Tibial nerve (tissue), 4 donors: Measurements from ENCODE around the gene OR4K1. TPM values are rescaled to one million over a fixed set of nuclear protein-coding genes. Genes with fewer than 3 reads are reported as not detected.

Experiments
- DNase-seq, 2 donors: peaks; one replicate each; pipeline ENCODE4 v3.0.0-alpha.2; 2019; ENCODE audit warnings: low spot score in 2 of 2
- H3K27ac ChIP-seq, 4 donors: fragments of 200-600 bp; sonication (generic) in 3 of 4; one replicate each; pipeline ENCODE4 v1.5.1; 2017 to 2019; ENCODE audit warnings: mild to moderate bottlenecking in 1 of 4
- H3K27me3 ChIP-seq, 2 donors: fragments of 200-600 bp; sonication (generic) in 1 of 2; one replicate each; pipeline versions ENCODE4 v1.5.1 to v1.6.0; 2017 to 2019
- H3K36me3 ChIP-seq, 3 donors: fragments of 200-600 bp; sonication (generic); one replicate each; pipeline ENCODE4 v1.5.1; 2018 to 2019
- H3K4me1 ChIP-seq, 4 donors: fragments of 200-600 bp; sonication (generic) in 3 of 4; one replicate each; pipeline ENCODE4 v1.5.1; 2017 to 2019
- H3K4me3 ChIP-seq, 4 donors: fragments of 200-600 bp; sonication (generic) in 3 of 4; one replicate each; pipeline ENCODE4 v1.5.1; 2017 to 2019; ENCODE audit warnings: mild to moderate bottlenecking in 1 of 4, moderate library complexity in 1 of 4
- H3K9me3 ChIP-seq, 4 donors: fragments of 200-600 bp; sonication (generic) in 3 of 4; one replicate each; pipeline ENCODE4 v1.5.1; 2017 to 2019
- CTCF ChIP-seq, 5 experiments: fragments of 200-600 bp in 3 of 5; fragments of 450-650 bp in 2 of 5; sonication (generic) in 3 of 5; IDR thresholded peaks; one replicate each; pipeline ENCODE4 v1.5.1; 2016 to 2019; ENCODE audit warnings: antibody characterized with exemption in 5 of 5, mild to moderate bottlenecking in 3 of 5, moderate library complexity in 2 of 5
- EP300 ChIP-seq, 2 donors: sonication (generic); formaldehyde crosslinking; IDR thresholded peaks; one replicate each; pipeline ENCODE4 v1.6.1; 2017; ENCODE audit warnings: antibody characterized with exemption in 2 of 2, mild to moderate bottlenecking in 1 of 2
- POLR2A ChIP-seq, 2 donors: fragments of 450-650 bp; IDR thresholded peaks; one replicate each; pipeline ENCODE4 v1.6.1; 2017; ENCODE audit warnings: antibody characterized with exemption in 2 of 2, mild to moderate bottlenecking in 2 of 2, moderate library complexity in 2 of 2
- WGBS, 2 donors: methylation state at CpG; one replicate each; pipeline ENCODE4 v1.1.5; 2018; 5-methylcytosine and 5-hydroxymethylcytosine counted together
- total RNA-seq, 4 donors: library from RNA; depleted of rRNA; stranded (reverse); fragments of >200 nt; gene quantifications; one replicate each; pipeline ENCODE4 v1.1.0, GENCODE V29; 2016

Gene OR4K1
- total RNA-seq = not detected

GRCh38 chr14:19930617-19931016 is at the start of gene OR4K1:
Gene OR4K1 (plus strand): TSS chr14:19930917. CDS start chr14:19935667, 4,750 bp downstream.
- H3K4me1 ChIP-seq = no peaks in the 10 kb centered on the region
- no peak for DNase-seq
- 64 to 68% methylated on average over 3 of the region's 3 CpGs for WGBS, 2 donors
- H3K36me3 ChIP-seq = no peaks in the 10 kb centered on the region
- no peaks in the 10 kb centered on the region for H3K9me3 ChIP-seq
- no peak within 1 kb of the TSS for H3K27ac ChIP-seq
- TF ChIP-seq POLR2A (IDR thresholded peaks at IDR 0.05) = no peak
- no peak for TF ChIP-seq CTCF (IDR thresholded peaks at IDR 0.05)
- no peak for TF ChIP-seq EP300 (IDR thresholded peaks at IDR 0.05)
- H3K27me3 ChIP-seq = no peaks in the 10 kb centered on the region
- H3K4me3 ChIP-seq = no peak within 1 kb of the TSS

- Histone ChIP-seq H3K4me1 (no peaks in the 10 kb centered on the region), H3K36me3 (no peaks in the 10 kb centered on the region), H3K9me3 (peaks cover 0 to 76% (median 10%) of the 10 kb centered on the region in 4 donors), H3K27ac (no peak overlapping the region), H3K4me3 (no peak overlapping the region), H3K27me3 (no peaks in the 10 kb centered on the region)
- WGBS, 2 donors = 36 to 58% methylated on average over 2 of the region's 2 CpGs
- no peak for DNase-seq
- no peak for TF ChIP-seq POLR2A (IDR thresholded peaks at IDR 0.05)
- TF ChIP-seq EP300 (IDR thresholded peaks at IDR 0.05) = no peak
- TF ChIP-seq CTCF (IDR thresholded peaks at IDR 0.05) = no peak
These were observed 35.4 kb upstream of the OR4K1 start for GRCh38 chr14:19895282-19895681.

GRCh38 chr14:19900999-19901398 is 29.7 kb upstream of the OR4K1 start:
- peaks cover 0 to 31% (median 5%) of the 10 kb centered on the region in 4 donors for H3K9me3 ChIP-seq
- H3K27me3 ChIP-seq = no peaks in the 10 kb centered on the region
- no peak overlapping the region for H3K27ac ChIP-seq
- DNase-seq = no peak
- H3K4me3 ChIP-seq = no peak overlapping the region
- TF ChIP-seq EP300 (IDR thresholded peaks at IDR 0.05) = no peak
- no peak for TF ChIP-seq CTCF (IDR thresholded peaks at IDR 0.05)
- no peak for TF ChIP-seq POLR2A (IDR thresholded peaks at IDR 0.05)
- H3K4me1 ChIP-seq = no peaks in the 10 kb centered on the region
- WGBS, 2 donors = 65 to 69% methylated on average over 3 of the region's 3 CpGs
- H3K36me3 ChIP-seq = no peaks in the 10 kb centered on the region

GRCh38 chr14:19902409-19902808 is 28.3 kb upstream of the OR4K1 start:
- Histone ChIP-seq H3K4me3 (no peak overlapping the region), H3K36me3 (peaks cover 0 to 2% (median 0%) of the 10 kb centered on the region in 3 donors), H3K27ac (no peak overlapping the region), H3K9me3 (peaks cover 0 to 17% (median 2%) of the 10 kb centered on the region in 4 donors), H3K27me3 (no peaks in the 10 kb centered on the region), H3K4me1 (no peaks in the 10 kb centered on the region)
- DNase-seq = no peak
- 76 to 77% methylated on average over 4 of the region's 4 CpGs for WGBS, 2 donors
- no peak for TF ChIP-seq CTCF (IDR thresholded peaks at IDR 0.05)
- TF ChIP-seq POLR2A (IDR thresholded peaks at IDR 0.05) = no peak
- no peak for TF ChIP-seq EP300 (IDR thresholded peaks at IDR 0.05)

GRCh38 chr14:19906665-19907064 is 24.1 kb upstream of the OR4K1 start:
- Histone ChIP-seq H3K4me1 (no peaks in the 10 kb centered on the region), H3K4me3 (no peak overlapping the region), H3K9me3 (peaks cover 0 to under 1% (median 0%) of the 10 kb centered on the region in 4 donors), H3K27me3 (no peaks in the 10 kb centered on the region), H3K36me3 (peaks cover 0 to 2% (median 0%) of the 10 kb centered on the region in 3 donors), H3K27ac (no peak overlapping the region)
- no peak for TF ChIP-seq CTCF (IDR thresholded peaks at IDR 0.05)
- TF ChIP-seq POLR2A (IDR thresholded peaks at IDR 0.05) = no peak
- DNase-seq = no peak
